Limb (tissue), 2 donors: ENCODE results near the gene ORAI2.
"Not testable (repeated sequence)": the region's sequence is repeated elsewhere in the genome, so short reads cannot be mapped to it uniquely, and the experiment has no call there.

Experiments used
- DNase-seq, 2 donors: peaks; one replicate each; pipeline ENCODE4 v3.0.0-alpha.2; 2016; ENCODE audit errors: extremely low spot score in 2 of 2

The ORAI2 gene

DNA sequence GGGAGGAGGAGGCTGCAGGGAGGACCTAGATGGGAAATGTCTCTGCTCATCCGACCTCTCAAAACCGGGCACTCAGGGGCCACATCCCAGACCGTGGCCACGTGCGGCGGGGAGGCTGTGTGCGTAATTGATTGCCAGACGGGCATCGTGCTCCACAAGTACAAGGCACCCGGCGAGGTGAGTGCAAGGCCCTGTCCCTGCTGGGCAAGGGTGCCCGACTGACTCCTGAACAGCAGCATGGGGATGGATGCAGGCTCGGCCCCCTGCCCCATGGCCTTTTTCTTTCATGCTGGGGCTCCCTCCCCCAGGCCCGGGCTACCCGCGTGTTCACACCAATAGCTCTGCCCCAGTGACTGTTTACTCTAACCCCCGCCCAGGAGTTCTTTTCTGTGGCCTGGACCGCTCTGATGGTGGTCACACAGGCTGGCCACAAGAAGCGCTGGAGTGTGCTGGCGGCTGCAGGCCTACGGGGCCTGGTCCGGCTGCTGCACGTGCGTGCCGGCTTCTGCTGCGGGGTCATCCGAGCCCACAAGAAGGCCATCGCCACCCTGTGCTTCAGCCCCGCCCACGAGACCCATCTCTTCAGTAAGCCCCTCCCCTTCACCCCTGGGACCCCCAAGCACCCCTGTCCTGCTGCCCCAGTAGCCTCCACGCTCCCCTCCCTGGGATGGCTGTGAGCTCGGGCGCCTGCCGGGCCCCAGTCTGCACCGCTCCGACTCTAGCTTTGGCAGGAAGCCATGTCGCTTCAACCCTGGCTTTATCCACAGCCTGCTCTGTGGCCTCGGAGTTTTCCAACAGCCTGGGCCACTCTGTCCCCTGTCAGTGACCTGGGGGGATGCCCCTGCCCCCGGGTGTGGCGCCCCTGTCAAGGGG is 35.3 kb downstream of the ORAI2 start:
- DNase-seq = no peak

- peak in 1 of 2 donors; percentile 26 for DNase-seq
Measured at GRCh38 chr7:102469351-102469971, 36.1 kb downstream of the ORAI2 start.

- peak in 1 of 2 donors; percentile 23 for DNase-seq
Measured at GRCh38 chr7:102469972-102470825, 36.8 kb downstream of the ORAI2 start.

DNA sequence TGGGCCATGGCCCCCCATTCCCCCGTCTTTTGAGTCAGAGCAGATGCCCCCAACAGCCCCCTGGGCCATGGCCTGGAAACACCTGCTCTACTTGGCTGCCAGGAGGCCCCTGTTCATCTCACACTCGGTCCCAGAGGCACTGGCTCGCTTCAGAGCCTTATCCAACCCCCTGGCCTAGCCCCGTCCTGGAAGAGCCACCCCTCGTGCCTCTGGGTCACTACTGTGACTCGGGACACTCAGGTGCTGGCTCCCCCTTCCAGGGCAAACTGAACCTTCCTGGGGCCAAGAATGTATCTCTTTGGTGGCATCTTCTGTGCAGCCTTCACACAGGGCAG is 38.4 kb downstream of the ORAI2 start:
- no peak for DNase-seq

GRCh38 chr7:102472126-102473041 is 39.0 kb downstream of the ORAI2 start:
- DNase-seq = peak in 1 of 2 donors; percentile 24

DNA sequence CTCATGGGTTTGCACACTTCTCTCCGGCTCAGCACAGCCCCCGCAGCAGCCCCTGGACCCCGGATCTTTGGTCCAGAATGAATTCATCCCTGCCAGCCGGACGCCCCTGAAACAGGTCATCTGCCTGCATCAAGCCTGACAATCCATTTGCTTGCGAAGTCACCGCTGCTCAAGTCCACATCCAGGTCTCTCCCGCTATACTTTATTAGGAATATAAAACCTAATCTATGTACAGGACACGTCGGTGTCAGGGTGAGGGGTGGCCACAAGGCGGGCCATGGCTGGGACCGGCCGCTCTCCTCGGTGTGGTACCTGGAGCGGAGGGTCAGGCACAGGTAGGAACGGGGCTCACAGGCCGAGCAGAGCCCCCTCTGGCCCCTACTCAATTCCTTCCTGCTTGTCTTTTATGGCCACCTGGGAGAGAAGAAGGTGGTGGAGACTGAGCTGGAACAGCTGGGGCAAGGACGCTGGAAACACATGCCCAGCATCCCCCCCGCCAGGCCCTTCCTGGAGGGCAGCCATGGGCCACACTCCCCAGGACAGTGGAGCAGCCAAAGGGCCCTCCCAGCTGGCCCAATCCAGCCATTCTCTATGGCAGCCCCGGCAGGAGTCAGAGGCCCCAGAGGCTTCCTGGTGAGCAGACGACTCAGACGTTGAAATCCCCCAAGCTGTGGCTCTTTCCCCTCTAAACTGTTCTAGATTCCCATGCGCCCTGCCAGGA is 40.1 kb downstream of the ORAI2 start:
- peak in 1 of 2 donors; percentile 29 for DNase-seq

GRCh38 chr7:102474116-102474515 is 40.7 kb downstream of the ORAI2 start:
- not testable (repeated sequence) for DNase-seq

- DNase-seq = peak in 1 of 2 donors; percentile 17
Measured at GRCh38 chr7:102474736-102475435, 41.5 kb downstream of the ORAI2 start.

- peak; percentile 46 to 99 for DNase-seq
Measured at GRCh38 chr7:102478314-102479208, 45.2 kb downstream of the ORAI2 start, which contains the start of gene POLR2J. POLR2J (minus strand) TSS chr7:102478922; CDS start chr7:102478860, 62 bp downstream.

GRCh38 chr7:102479209-102479584 is 45.8 kb downstream of the ORAI2 start:
- not testable (repeated sequence) for DNase-seq

DNA sequence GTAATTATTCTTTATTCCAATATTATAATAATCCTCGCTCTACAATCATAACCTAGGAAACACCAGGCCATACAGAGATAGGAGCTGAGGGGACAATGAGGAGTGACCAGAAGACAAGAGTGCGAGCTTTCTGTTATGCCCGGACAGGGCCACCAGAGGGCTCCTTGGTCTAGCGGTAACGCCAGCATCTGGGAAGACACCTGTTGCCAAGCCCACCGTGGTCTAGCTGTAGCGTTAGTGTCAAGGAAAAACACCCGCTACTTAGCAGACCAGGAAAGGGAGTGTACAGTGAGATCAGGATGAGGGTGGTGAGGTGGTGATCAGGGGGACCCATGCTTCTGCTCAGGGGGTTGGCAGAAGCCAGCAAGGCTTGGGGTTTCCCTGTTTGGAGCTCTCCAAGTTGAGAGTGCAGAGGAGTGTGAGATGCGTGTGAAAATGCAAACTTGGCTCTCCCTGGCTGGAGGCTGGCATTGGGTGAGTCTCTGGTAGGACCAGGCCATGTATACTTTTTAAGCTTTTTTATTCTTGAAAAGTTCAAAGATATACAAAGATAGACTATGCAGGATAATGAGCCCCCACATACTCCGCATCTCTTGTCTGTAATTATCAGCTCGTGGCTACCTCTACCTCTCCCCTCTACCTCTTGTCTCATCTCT is 46.7 kb downstream of the ORAI2 start:
- DNase-seq = not testable (repeated sequence)

DNA sequence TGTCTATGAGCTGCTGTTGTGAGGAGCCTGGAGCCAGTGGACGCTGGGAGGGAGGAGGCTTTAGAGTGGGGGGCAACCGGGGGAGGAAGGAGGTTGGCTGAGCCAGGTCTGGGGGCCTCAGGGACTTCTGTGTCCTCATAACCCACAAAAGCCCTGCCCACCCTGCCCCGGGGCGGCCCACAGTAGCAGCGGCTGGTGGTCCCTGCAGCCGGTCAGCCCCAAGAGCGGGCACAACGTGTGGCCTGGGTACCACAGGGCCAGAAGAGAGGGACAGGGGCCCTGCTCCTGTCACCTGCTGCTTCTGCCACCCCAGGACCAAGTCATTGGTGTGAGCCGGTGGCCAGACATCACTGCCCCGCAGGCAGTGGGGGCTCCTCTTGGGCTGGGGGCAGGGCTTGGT is 48.6 kb downstream of the ORAI2 start:
- not testable (repeated sequence) for DNase-seq

- DNase-seq = not testable (repeated sequence)
Measured at GRCh38 chr7:102484317-102484716, 50.9 kb downstream of the ORAI2 start.

DNA sequence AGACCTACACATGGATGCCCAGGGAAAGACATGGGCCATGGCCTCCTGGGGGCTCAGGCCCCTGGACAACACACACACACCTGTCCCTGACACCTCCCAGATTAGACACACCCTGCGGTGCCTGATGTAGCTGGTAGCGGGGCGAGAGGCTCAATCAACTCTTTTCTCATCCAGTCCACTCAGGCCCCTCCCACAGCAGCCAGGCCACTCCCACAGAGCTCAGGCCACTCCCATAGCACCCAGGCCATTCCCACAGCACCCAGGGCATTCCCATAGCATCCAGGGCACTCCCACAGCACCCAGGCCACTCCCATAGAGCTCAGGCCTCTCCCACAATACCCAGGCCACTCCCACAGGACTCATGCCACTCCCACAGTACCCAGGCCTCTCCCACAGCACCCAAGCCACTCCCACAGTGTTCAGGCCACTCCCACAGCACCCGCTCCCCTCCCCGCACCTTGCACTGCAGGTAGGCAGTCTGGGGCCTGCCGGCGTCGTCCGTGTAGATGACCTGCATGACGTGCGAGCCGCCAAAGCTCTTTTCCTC is 57.2 kb downstream of the ORAI2 start:
- DNase-seq = not testable (repeated sequence)

DNA sequence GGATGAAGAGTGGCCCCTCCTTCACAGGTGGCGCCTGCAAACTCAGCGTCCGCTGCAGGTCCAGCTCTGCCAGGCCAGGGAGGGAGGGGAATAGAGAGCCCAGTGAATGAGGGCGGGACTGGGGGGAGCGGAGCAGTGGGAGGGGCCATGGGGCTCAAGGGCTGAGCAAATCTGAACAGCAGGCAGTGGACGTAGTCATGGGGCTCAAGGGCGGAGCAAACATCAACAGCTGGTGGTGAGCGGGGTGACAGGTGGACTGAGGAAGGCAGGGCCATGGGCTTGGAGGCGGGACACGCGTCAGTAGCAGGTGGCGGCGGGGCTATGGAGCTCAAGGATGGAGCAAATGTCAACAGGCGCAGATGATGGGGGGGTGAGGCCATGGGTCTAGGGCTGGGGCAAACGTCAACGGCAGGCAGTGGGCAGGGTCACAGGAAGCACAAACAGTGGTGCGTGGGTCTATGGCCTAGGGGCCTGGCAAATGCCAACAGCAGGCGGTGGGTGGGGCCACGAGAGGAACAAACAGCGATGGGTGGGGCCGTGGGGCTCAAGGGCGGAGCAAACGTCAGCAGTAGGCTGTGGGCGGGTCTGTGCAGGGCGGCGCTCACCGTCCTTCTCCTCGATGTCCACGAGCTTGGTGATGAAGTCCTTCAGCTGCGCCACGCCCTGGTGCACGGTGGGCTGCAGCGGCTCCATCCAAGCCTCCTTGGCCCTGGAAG is 60.0 kb downstream of the ORAI2 start:
- DNase-seq = not testable (repeated sequence)

GRCh38 chr7:102494026-102494425 is 60.7 kb downstream of the ORAI2 start:
- DNase-seq = not testable (repeated sequence)
